ENCODE data around the gene AP1B1.
A peak's percentile ranks its signal among the peaks of the same experiment; 100 is the strongest.

Gene AP1B1

DNA sequence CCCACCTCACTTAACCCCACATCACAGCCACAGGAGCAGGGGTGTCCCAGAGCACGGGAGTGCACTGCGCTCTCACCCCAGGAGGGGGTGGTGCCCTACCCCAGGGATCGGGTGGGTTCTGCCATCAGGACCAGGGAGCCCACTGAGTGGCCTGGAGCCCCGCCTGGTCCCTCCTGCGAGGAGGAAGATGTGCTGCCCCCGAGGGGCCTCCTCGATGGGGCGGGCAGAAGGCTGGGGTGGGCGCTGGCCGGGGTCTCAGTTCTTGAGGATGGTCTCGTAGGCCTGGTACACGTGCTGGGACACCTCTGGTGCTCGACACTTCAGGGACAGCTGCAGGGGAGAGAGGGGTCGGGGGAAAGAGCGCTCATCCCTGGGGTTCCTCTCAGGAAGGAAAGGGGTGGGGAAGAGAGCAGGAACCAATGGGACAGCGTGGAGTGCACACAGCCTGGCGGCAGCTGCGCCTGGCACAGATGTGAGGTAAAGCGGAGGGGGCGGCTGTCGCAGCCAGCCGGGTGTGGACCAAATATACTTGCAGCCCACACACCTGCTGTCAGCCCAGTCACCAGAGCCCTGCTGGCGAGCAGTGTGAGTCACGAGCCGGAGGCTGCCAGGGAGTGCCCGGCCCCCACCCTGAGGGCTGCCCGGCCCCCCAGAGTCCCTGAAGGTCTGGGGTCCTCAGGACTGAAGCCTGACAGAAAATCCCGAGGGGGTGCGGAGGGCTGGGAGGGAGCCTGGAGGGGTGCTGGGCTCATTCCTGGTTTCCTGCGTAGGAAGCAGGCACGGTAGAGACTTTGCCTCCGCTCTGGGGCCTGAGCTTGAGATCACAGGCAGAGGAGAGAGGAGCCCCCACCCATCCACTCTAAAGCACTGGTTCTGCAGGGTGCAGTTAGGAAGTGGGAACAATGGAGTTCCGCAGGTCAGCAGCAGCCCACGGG is 59.5 kb downstream of the AP1B1 start:
- Mint-ChIP-seq H3K4me1 (ENCODE audit: low read depth) (no peaks in the 10 kb centered on the region), H3K27ac (no peak overlapping the region), H3K9me3 (no peaks in the 10 kb centered on the region), H3K4me3 (no peak overlapping the region), H3K36me3 (ENCODE audit: low read depth) (peaks cover 8% of the 10 kb centered on the region), H3K27me3 (ENCODE audit: low read depth) (no peaks in the 10 kb centered on the region)
- no peak for DNase-seq (ENCODE audit: low spot score)

DNA sequence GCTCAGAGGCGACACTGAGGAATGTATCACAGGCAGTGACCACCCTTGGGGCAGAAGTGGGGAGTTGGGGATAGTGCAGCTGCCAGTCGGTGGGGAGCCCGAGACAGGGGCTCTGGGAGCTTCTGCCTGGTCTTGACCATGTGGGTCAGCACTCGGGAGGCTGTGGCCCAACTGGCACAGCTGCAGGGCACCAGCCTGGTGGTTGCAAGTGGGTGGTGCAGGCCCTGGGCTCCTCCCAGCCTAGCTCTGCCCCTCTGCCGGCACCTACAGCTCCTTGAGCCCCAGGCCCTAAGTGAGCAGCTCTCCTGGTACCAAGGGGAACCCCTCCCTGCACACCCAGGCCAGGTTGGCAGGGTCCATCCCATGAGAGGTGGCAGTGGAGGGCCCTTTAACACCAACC is 60.3 kb downstream of the AP1B1 start:
- Mint-ChIP-seq H3K36me3 (ENCODE audit: low read depth) (peaks cover 5% of the 10 kb centered on the region), H3K9me3 (no peaks in the 10 kb centered on the region), H3K4me3 (no peak overlapping the region), H3K4me1 (ENCODE audit: low read depth) (no peaks in the 10 kb centered on the region), H3K27ac (no peak overlapping the region), H3K27me3 (ENCODE audit: low read depth) (no peaks in the 10 kb centered on the region)
- DNase-seq (ENCODE audit: low spot score) = no peak

DNA sequence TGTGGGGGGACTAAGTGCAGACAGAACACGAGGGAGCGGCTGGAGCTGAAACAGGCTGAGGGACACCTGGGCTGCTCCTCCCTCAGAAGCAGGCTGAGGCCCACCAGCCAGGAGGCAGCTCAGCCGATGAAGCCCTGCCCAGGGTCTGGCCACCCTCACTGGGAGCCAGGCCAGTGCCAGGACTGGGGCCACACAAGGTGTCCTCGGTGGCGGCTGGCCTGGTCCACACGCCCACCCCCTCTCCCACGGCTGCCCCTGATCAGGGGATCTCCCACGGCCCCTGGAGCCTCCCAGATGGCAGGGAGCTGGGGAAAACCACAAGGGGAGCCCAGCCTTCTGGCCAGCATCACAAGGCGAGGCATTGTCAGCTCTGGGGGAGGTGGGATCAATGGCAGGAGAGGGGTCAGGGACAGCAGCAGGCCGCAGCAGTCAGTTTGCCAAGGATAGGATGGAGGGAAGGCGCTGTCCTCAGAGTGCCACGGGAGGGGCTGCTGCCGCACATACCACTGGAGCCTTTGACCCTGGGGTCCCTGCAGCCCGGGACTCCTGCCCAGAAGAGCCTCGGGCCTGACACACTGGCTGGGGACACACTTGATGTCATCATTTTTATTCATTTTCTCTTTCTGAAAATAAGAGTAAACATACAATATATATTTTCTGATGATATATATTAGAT is 61.1 kb downstream of the AP1B1 start:
- no peak overlapping the region for H3K27ac Mint-ChIP-seq
- no peak for DNase-seq (ENCODE audit: low spot score)
- H3K36me3 Mint-ChIP-seq (ENCODE audit: low read depth) = peaks cover 5% of the 10 kb centered on the region

DNA sequence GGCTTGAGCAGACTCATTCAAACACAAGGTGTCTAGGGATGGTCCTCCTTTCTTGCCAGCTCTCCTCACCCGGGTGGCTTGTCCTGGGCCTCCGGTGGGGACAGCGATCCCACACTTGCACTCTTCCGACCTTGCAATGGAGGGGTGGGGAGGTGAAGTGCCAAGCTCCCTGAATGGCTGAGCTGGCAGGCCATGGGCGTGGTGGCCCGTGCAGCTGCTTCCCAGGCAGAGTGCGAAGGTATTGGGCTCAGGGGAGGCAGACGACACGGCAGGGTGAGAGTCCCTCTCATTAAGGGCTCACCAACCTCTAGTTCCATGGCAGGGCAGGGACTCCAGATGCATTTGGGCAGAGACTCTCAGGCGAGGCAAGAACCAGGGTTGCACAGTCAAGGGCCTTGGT is 61.9 kb downstream of the AP1B1 start:
- no peak for DNase-seq (ENCODE audit: low spot score)
- Mint-ChIP-seq H3K27ac (no peak overlapping the region), H3K4me1 (ENCODE audit: low read depth) (no peaks in the 10 kb centered on the region), H3K27me3 (ENCODE audit: low read depth) (no peaks in the 10 kb centered on the region), H3K36me3 (ENCODE audit: low read depth) (peaks cover 5% of the 10 kb centered on the region), H3K4me3 (no peak overlapping the region), H3K9me3 (no peaks in the 10 kb centered on the region)

More for the DNA sequence above, 61.1 kb downstream of the AP1B1 start:
- Mint-ChIP-seq H3K9me3 (no peaks in the 10 kb centered on the region), H3K4me3 (no peak overlapping the region), H3K4me1 (ENCODE audit: low read depth) (no peaks in the 10 kb centered on the region), H3K27me3 (ENCODE audit: low read depth) (no peaks in the 10 kb centered on the region)

DNA sequence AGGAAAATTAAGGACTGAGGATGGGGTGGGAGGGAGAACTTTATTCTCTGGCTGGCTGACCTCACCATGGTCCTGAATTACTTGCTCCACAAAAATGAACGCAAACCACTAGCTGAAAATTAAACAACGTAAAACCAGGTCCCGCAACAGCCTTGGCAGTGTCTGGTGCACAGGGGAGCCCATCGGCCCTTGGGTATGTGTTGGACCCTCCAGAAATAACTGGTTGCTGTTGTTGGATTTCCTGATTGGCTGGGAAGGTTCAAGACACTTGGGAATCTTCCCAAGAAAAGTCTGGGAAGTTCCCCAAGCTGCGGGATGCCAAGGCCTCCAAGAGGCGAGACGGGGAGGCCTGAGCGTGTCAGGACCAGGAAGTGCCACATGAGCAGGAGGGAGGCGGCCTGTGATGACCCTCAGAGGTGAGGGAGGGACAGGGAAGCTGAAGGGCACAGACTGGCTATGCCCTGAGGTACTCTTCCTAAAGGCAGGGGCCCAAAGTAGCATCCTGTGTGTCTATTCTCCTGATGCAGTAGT is 62.5 kb downstream of the AP1B1 start:
- H3K4me3 Mint-ChIP-seq = no peak overlapping the region
- no peak for DNase-seq (ENCODE audit: low spot score)
- H3K9me3 Mint-ChIP-seq = no peaks in the 10 kb centered on the region
- no peak overlapping the region for H3K27ac Mint-ChIP-seq
- no peaks in the 10 kb centered on the region for H3K4me1 Mint-ChIP-seq (ENCODE audit: low read depth)
- H3K27me3 Mint-ChIP-seq (ENCODE audit: low read depth) = no peaks in the 10 kb centered on the region
- peaks cover 5% of the 10 kb centered on the region for H3K36me3 Mint-ChIP-seq (ENCODE audit: low read depth)

DNA sequence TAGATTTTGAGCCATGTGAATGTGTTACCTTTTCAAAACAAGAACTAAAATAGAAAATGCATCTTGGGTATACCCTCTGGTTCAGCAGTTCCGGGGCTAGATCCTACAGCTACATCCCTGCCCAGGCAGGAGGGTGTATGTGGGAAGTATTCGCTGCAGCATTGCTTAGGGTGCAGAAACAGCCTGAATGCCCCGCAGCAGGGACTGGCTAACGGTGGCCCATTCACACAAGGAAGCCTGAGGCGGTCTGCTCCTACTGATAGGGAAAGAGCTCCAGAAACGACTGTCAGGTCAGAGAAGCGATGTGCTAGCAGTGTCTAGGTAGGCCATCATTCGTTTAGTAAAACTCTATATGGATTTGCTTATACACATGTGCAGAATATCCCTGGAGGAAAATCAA is 63.0 kb downstream of the AP1B1 start:
- Mint-ChIP-seq H3K4me1 (ENCODE audit: low read depth) (no peaks in the 10 kb centered on the region), H3K27ac (no peak overlapping the region), H3K4me3 (no peak overlapping the region), H3K9me3 (no peaks in the 10 kb centered on the region), H3K36me3 (ENCODE audit: low read depth) (peaks cover 5% of the 10 kb centered on the region), H3K27me3 (ENCODE audit: low read depth) (no peaks in the 10 kb centered on the region)
- DNase-seq (ENCODE audit: low spot score) = no peak

DNA sequence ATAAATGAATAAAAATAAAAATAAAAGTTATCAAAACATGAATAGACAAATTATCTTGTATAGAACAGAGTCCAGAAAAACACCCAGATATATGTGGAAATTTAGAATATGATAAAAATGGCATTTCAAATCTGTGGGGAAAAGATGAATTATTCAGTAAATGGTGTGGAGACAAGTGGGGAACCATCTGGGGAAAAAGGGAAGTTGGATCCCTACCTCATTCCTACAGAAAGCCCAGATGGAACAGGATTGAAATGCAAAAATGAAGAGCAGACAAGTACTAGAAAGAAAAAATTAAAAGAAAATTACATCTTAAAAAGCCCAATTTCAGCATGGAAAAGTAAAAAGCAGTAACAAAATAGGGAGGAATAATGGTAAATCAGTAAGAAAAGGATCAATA is 64.7 kb downstream of the AP1B1 start:
- no peak for DNase-seq (ENCODE audit: low spot score)
- Mint-ChIP-seq H3K27ac (no peak overlapping the region), H3K4me3 (no peak overlapping the region), H3K9me3 (no peaks in the 10 kb centered on the region), H3K36me3 (ENCODE audit: low read depth) (no peaks in the 10 kb centered on the region), H3K4me1 (ENCODE audit: low read depth) (no peaks in the 10 kb centered on the region), H3K27me3 (ENCODE audit: low read depth) (no peaks in the 10 kb centered on the region)

DNA sequence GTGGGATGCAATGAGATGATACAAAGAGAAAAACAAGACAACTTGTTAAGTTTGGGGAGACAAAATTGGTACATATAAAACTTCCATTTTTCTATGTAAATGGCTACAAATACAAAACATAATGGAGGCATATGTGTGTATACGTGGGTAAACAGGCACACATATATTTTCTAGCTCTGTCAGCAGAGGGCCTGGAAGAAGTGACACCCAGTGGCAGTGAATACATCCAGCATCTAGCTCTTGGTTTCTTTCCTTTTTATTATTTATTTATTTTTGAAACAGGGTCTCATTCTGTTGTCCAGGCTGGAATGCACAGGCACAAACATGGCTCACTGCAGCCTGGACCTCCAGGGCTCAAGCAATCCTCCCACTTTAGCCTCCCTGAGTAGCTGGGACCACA is 67.8 kb downstream of the AP1B1 start:
- H3K4me3 Mint-ChIP-seq = no peak overlapping the region
- H3K27ac Mint-ChIP-seq = no peak overlapping the region
- no peaks in the 10 kb centered on the region for H3K4me1 Mint-ChIP-seq (ENCODE audit: low read depth)
- H3K27me3 Mint-ChIP-seq (ENCODE audit: low read depth) = peaks cover 17% of the 10 kb centered on the region
- H3K36me3 Mint-ChIP-seq (ENCODE audit: low read depth) = no peaks in the 10 kb centered on the region
- no peaks in the 10 kb centered on the region for H3K9me3 Mint-ChIP-seq
- no peak for DNase-seq (ENCODE audit: low spot score)

DNA sequence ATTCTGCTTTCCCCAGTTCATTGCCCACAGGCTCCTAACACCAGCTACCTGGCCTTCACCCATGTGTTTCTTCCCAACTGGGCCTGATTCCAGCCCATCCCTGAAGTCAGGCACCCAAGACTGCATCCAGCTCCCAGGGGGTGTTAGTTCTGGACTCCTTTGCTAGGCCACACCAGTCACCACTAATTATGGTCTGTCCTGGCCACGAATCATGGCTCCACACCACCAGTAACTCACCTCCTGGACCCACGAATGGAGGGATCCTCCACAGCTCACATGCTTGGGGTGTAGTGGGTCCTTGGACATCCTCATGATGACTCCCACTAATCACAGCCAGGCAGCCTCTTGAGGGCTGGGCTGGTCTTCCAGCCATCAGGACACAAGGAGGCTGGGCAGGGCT is 69.3 kb downstream of the AP1B1 start:
- H3K4me3 Mint-ChIP-seq = no peak overlapping the region
- DNase-seq (ENCODE audit: low spot score) = no peak
- H3K9me3 Mint-ChIP-seq = no peaks in the 10 kb centered on the region
- H3K27ac Mint-ChIP-seq = no peak overlapping the region
- no peaks in the 10 kb centered on the region for H3K36me3 Mint-ChIP-seq (ENCODE audit: low read depth)
- peaks cover 5% of the 10 kb centered on the region for H3K4me1 Mint-ChIP-seq (ENCODE audit: low read depth)
- peaks cover 26% of the 10 kb centered on the region for H3K27me3 Mint-ChIP-seq (ENCODE audit: low read depth)

DNA sequence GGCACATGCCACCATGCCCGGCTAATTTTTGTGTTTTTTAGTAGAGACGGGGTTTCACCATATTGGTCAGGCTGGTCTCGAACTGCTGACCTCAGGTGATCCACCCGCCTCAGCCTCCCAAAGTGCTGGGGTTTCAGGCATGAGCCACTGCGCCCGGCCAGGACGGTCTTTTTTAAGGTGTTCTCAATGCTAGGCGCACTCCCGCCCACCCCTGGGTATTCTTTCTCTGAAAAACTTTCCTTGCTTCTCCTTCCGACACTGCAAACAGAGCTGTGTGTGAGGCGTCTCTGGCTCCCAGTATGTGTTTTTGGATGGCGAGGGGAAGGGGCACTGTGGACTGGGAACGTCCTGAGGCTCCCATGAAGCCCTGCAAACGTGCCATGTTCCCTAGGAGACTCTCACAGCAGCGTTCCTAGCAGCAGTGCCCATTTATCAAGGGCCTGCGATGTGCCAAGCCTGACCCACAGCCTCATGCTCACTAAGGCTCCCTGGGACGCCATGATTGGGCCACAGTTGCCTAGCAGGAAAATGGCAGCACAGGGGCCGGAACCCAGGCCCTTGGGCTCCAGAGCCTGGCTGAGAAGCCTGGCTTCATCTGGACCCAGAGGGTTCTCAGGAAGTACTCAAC is 70.4 kb downstream of the AP1B1 start:
- Mint-ChIP-seq H3K27me3 (ENCODE audit: low read depth) (peaks cover 35% of the 10 kb centered on the region), H3K27ac (no peak overlapping the region), H3K36me3 (ENCODE audit: low read depth) (peaks cover 1% of the 10 kb centered on the region), H3K9me3 (no peaks in the 10 kb centered on the region), H3K4me3 (no peak overlapping the region), H3K4me1 (ENCODE audit: low read depth) (peaks cover 10% of the 10 kb centered on the region)
- DNase-seq (ENCODE audit: low spot score) = no peak

DNA sequence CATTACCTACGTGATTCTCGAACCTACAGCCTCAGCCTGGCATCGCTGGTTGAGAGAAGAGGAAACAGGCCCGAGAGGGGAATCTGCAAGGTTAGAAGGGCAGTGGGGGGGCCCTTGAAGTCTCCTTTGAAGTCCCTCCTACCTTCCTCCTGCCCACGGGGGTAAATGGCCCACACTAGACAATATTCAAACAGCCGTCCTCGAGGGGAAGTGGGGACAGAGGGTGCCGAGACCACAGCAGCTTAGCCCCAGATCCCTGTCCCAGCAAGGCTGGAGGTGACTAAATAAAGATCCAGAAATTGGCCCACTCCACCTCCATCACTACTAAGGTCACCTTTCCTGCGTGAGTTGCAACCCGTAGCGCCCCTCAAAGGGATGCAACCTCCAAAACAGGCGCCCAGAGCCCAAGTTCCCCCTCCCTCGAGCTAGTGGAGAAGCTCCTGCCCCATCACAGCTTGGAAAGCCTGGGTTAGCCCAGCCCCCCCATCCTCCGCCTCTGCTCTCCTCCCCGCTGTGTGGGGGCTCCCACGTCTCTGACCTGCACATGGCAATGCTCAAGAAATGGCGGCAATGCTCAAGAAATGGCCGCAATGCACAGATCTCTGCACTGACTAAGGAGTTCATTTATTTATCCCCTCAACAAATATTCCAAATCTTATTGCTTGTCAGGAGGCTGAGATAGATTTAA is 72.1 kb downstream of the AP1B1 start:
- peaks cover 41% of the 10 kb centered on the region for H3K27me3 Mint-ChIP-seq (ENCODE audit: low read depth)
- H3K27ac Mint-ChIP-seq = no peak overlapping the region
- H3K9me3 Mint-ChIP-seq = no peaks in the 10 kb centered on the region
- peaks cover 10% of the 10 kb centered on the region for H3K4me1 Mint-ChIP-seq (ENCODE audit: low read depth)
- H3K36me3 Mint-ChIP-seq (ENCODE audit: low read depth) = peaks cover 1% of the 10 kb centered on the region
- no peak overlapping the region for H3K4me3 Mint-ChIP-seq
- DNase-seq (ENCODE audit: low spot score) = no peak

DNA sequence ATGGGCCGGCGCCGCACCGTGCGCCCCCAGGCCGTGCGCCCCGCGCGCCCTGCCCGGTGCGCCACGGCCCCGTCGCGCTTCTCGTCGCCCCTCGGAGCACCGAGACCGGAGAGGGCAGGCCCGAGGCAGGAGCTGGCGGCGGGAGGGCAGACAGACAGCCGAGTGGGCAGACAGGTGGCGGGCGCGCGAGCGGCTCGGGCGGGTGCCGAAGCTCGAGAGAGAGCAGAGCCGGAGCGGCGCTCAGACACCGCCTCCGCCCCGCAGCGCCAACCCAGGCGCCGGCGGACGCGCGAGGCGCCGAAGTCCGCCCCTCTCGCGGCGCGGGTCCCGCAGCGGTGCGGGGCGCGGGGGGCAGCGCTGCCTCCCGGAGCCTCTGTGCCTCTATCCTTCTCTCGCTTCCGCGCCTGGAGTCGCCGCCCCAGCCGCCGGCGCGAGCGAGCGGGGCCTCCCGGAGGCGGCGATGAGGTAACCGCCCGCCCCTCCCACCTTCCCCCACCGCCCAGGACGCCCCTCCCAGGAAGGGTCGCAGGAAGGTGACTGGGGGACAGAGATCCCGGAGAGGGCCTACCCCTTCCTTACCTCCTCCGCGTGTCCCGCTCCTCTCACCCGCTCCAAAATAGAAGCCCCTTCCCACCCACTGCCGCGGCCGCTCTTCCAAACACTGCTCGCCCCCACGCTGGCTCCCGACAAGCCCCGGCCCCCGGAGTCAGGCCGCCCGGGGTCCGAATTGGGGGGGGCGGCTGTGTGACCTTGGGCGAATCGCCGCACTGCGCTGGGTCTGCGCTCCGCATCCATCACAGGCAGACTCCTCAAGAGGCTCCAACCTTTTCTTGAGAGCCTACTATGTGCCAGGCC is 72.9 kb downstream of the AP1B1 start, which contains the start of gene RASL10A:
Gene RASL10A (minus strand): TSS at position 412 of the 855 bp plus-strand sequence. CDS start 451 bp downstream, outside the sequence.
- peak within 1 kb of the TSS; percentile 27 for H3K27ac Mint-ChIP-seq
- peaks cover 12% of the 10 kb centered on the region for H3K4me1 Mint-ChIP-seq (ENCODE audit: low read depth)
- DNase-seq (ENCODE audit: low spot score) = no peak
- H3K27me3 Mint-ChIP-seq (ENCODE audit: low read depth) = peaks cover 41% of the 10 kb centered on the region
- no peaks in the 10 kb centered on the region for H3K9me3 Mint-ChIP-seq
- peak within 1 kb of the TSS; percentile 47 for H3K4me3 Mint-ChIP-seq
- peaks cover 1% of the 10 kb centered on the region for H3K36me3 Mint-ChIP-seq (ENCODE audit: low read depth)

Measured in T-helper 2 cell treated with Interferon-gamma antibody and Interleukin-4, amounts not matched to agents 5 μg/mL and 100 μg/mL, for 36 hours (primary cell).